HG03354 (cell line): ENCODE results near the gene RNF144A.
"Not testable (repeated sequence)": the region's sequence is repeated elsewhere in the genome, so short reads cannot be mapped to it uniquely, and the experiment has no call there.

Source experiments
- ATAC-seq: cut with Tn5 transposase; IDR thresholded peaks from one replicate; pipeline ENCODE4 v1.9.1; 2021; ENCODE audit warnings: mild to moderate bottlenecking; ENCODE audit not compliant: unreplicated experiment, poor library complexity, severe bottlenecking

The RNF144A gene

DNA sequence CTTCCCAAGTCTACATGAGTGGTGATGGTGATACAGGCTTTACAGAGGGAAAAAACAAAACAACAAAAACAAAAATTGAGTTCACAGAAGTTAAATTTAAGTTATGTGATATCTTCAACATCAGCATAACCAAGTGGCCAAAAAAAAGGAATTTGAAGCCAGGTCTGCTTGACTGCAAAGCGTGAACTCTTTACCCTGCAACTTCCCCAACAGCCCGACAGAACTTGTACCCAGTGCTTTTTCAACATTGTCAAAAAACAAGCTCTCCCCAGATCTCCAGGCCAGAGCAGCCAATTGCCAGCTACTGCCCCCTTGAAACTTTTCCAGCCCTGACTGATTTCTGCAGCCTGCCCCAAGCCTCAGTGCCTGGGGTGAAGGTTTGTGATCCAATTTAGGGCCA lies 76.7 kb downstream of the RNF144A start:
- ATAC-seq, result no peak

- ATAC-seq, result no peak
Measured at GRCh38 chr2:6994536-6995128, 77.4 kb downstream of the RNF144A start.

GRCh38 chr2:6995391-6996097 lies 78.3 kb downstream of the RNF144A start:
- ATAC-seq, result no peak

- ATAC-seq, result peak; percentile 73
Measured at GRCh38 chr2:6999211-6999877, 82.1 kb downstream of the RNF144A start.

DNA sequence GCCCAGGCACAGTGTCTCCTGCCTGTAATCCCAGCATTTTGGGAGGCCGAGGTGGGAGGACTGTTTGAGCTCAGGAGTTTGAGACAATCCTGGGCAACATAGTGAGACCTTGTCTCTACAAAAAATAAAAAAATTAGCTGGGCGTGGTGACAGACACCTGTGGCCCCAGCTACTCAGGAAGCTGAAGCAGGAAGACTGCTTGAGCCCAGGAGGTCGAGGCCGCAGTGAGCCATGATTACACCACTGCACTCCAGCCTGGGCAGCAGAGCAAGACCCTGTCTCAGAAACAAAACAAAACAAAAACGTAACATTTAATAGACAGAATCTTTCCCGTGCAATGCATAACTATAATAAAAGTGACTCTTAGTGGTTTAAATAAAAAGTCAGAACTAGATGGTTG lies 84.2 kb downstream of the RNF144A start:
- ATAC-seq, result not testable (repeated sequence)

DNA sequence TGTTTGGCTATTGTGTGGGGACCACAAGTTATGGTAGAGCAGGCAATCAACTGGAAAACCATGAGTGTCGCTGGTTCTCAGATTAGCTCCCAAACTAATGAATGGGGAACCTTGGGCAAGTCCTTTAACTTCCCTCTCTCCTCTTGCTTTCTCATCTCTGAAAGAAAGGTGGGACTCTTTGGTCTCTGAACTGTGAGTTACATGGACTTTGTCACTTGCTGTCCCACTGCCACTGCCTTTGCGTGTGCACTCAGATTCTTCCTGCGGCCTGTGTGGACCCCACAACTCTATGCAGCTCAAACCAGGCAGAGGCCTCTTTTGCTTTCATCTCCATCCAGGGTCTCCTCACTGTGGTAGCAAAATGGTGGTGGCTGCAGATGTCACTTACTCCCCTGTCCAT lies 86.7 kb downstream of the RNF144A start:
- ATAC-seq, result no peak

DNA sequence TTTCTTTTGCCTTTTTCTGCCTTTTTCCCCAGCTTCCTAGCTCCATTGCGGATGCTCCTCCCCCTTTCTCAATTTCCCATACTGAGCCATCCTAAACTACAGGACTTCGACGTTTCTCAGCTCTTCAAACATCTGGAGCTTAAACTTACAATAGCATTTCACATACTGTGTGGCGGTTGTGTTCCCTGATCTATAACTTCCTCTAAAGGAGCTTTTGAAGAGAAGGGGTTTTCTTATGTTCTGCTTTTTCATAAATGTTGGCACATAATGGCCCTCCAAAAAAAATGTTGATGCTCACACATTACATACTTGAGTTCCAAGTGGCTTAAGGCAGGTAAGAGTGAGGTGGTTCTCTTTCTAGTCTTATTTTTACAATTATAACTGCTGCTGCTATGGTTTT lies 87.4 kb downstream of the RNF144A start:
- no peak for ATAC-seq

- ATAC-seq, result peak; percentile 28
Measured at GRCh38 chr2:7007488-7007845, 90.3 kb downstream of the RNF144A start.

DNA sequence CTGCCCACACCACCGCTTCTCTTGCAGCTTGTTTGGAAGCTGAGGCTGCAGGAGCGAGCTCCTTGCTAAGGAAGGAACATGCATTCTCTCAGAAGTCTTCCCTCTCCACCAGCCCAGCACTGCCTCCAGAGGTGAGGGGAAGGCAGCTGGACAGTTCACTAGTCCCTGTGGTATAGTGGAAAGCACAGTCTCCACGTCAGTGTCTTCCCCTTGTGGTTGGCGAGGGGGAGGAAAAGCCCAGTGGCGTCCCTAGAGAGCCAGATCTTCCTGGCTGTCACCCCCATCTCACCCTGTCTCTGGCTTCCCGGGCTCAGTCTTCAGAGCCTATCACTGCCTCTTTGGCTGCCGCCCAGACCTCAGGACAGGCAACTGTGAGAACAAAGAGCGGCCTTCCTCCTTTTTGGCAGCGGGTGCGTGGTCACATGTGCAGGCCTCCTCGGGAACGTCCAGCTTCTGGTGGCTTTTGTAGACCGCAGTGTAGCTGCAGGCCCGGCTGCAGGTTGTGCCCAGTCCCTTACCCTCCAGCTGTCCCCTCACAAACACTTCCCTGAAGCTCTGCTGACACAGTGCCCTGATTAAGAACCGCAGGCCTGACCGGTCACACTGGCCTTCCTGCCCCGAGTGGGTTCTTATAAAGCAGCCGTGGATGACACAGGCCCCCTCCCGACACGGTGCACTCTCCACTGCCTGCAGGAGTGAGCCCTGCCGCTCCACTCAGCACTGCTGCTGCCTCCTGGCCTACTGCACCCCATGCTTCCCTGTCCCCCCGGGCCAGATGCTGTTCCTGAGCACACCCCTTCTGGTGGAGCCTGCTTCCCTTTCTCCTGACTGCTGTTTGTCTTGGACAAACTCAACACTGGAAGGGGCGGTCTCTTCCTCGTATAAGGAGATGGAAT lies 90.9 kb downstream of the RNF144A start:
- peak; percentile 63 for ATAC-seq

DNA sequence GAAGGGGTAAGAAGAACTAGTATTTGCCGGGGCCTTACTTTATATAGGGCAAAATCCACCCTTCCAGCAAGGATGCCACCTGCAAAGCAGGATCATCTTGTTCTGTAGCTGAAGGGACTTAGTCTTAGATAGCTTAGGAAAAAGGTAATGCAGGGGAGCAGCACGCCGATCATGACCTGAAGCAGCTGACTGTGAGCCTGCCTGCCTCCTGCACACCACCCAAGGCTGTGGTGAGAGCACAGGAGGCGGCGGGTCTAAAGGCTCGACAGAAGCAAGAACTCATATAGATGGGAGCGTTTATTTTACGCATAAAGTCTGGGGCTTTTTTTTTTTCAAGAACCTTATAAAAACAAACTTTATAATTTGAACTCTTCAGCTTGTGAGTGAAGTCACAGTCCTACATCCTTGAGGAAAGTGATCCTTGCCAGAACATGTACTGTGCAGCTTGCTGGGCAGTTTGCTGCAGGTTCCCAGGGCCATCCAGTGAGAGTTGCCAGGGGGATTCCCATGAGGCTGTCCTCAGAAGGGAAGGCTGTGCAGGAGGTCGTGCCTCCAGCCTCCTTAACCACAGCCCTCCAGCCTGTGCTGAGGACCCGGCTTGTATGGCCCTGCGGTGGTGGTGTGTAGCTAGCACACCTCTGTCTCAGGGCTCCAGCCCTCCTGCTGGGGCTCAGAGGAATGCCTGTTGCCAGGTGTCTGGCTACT lies 92.1 kb downstream of the RNF144A start:
- ATAC-seq, result no peak

DNA sequence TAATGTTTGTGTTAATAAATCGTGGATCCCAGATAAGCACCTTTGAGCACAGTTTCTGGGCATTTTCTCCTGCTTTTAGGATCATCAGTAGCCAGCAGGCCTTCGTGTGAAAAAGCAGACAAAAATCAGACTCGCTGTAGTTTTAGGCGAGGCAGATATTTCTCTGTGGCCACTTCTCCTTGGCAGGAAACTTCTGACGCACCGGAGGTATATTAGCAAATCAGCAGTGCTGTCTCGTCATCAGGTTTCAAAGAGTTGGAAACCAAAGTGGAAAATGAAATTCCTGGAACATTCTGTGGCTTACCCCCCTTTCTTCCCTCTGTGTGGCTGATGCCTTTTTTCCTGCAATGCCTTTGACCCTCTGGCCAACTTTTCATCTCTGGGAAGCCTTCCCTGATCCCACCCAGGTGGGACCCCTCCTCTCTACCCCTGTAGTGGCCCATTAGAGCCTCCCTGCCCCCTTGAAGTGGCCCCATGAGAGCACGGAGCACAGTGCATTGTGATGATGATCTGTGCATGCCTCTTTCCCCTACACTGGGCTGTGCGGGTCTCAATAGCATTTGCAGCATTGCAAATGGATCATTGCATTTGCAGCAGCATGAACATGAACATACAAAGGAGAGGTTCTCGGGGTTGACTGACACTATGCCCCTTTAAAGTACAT lies 93.3 kb downstream of the RNF144A start:
- ATAC-seq, result no peak

DNA sequence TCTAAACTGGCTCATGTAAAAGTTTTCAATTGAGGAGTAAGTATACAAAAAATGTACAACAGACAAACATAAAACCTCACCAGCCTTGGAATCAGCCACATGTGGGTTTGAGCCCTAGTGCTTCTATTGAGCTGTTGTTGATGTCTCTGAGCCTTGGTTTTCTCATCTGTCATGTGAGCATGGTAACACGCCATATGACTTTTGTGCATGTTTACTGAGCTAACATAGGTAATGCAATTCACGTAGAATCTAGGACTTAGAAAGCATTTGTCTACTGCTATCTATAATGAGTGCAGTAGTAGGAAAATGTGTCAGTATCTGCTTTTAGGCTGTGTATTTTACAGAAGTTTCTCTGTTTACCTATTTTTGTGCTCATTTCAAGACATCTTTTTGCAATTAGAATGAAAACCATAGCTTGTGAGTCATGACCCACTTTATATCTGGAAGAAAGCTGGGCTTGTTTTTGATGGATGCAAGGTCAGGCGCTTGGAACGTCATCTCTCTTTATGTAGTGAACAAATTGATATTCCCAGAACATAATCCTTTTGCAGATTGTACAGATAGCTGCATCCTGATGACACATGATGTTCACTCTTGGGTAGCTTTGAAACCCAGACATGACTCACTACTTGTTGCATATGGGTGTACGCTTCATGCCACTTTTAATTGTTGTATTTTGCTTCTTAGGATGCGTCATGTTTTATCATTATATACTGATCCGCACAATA lies 94.3 kb downstream of the RNF144A start:
- no peak for ATAC-seq

DNA sequence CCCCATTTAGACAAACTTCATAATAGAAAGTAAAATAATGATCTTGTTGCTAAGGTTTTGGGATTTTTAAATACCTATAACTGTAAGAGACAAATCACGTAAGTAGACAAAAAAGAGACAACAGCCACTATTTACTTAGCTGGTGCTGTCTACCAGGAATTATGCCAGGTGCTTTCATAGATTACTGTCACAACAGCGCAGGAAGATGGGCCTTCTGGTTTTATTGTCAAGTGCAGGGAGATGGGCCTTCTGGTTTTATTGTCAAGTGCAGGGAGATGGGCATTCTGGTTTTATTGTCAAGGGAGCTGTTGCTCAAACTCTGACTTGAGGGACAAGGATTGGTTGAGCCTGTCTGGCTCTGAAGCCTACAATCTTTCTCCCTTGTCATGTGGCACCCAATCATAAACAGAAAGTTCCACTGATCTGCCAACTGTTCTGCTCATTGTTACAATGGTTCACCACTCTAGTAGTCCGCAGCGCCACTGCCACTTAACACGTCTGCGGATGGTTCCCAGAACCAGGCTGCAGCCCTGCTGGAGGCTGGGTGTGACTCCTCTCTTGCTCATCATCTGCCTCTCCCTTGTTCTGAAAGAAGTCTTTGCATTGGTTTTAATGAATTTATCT lies 95.0 kb downstream of the RNF144A start:
- ATAC-seq, result no peak

DNA sequence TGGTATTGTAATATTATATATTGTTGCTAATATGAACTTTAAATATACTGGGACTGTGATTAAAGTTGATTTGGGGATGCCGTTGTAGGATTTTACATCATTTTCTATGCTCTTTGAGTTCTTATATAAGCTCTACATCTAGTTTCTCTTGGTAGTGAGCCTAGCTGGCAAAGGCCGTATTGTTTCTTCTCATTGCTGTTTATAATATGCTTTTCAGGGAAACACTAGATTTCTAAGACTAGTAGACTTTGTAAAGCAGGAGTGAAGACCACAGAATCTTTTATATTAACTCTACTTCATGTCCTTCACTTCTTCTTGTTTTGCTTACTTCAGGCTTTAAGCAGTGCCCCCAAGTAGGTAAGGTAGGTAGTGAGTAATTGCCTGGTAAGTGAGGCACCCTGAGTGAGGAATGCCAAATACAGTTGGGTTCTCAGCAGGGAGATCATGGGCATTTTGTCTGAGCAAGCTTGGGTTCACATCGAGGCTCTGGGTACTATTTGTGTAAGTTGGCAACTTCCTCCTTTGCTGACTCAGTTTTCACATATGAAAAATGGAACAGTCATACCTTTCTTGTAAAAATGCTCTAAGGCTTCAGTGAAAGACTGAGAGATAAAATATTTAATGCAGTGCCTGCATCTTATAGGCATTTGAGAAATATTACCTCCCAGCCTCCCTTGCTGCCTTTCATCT lies 96.4 kb downstream of the RNF144A start:
- ATAC-seq, result no peak

- ATAC-seq, result peak; percentile 73
Measured at GRCh38 chr2:7014174-7014640, 97.0 kb downstream of the RNF144A start.

DNA sequence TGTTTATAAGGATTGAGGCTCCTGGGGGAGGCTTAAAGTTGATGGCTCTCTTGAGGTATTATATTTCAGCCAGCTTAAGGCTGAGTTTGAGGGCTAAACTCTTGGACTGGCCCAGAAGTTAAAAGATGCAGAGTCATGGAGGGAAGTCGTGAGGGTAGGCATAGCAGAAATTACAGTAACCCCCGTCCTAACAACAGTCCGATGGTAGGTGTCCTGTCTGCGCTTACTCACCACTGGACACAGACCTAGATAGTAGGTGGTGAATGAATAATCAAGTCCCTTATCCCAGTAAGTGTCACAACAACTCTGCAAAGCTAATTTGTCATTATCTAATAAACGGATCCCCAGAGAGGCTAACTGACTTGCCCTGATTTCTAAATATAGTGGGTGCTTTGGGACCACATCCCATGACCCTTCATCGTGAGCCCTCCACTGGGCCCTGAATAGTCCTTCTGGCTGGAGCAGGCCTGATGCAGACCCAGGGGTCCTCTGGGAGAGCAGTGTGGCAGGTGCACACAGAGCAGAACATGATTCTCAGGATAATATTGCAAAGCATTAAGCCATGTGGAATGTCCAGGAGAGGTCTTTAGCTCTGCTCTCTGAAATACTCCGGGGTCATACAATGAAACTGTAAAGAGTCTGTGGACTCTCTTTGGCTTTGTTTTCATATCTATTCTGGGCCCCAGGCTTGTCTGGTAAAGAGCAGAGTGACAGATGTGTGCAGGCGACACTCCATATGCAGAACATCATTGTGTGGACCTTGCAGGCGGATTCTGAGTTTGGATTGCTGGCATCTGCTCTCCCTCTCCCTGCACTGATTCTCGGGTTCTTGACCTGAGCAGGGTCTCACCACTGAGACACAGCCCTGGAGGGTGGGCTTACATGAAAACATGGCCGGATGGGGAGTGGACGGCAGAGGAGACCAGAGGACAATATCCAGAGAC lies 98.1 kb downstream of the RNF144A start:
- ATAC-seq, result no peak
